ENCODE measurements around the gene ASAP2.

Gene ASAP2

DNA sequence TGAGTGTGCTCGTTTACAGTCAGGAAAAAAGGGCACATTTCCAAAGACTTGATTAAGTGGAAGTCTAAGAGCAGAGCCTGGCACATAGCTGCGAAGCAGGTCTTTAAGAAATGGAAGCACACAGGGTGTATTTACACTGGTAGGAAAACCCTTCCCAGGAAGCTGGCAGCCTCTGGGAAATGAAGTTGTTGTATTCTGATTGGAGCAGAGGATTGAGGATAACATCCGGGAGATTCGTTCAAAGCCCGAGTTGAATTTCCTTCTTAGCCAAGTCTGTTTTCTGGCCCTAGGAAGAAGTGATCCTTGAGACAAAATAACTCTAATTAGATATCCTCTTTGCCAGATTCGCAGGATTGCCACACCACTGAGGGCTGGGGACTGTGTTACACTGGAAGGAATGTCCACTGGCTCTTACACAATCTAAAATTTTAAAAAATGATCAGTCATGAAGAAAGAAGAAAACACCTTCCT lies 140.8 kb downstream of the ASAP2 start:
- DNase-seq (ENCODE audit: low spot score), result no peak

- no peak for DNase-seq (ENCODE audit: low spot score)
Observed at GRCh38 chr2:9354318-9354717, 147.7 kb downstream of the ASAP2 start.

DNA sequence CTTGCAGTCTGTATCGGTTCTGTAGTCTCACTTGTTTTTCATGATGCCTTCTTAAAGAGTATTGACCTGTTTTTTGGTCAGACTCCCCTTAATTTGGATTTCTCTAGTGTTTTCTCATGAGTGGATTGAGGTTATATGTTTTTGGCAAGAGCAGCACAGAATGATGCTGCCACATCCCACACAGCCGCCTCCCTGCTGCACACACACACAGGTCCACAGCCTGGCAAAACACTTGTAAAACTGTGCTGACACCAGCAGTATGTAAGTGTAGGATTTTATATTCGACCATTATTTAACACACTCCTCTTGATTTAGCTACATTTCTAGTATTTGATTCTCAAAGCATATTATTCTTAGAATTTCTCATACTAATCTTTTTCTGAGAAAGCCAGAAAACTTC lies 148.7 kb downstream of the ASAP2 start:
- no peak for DNase-seq (ENCODE audit: low spot score)

DNA sequence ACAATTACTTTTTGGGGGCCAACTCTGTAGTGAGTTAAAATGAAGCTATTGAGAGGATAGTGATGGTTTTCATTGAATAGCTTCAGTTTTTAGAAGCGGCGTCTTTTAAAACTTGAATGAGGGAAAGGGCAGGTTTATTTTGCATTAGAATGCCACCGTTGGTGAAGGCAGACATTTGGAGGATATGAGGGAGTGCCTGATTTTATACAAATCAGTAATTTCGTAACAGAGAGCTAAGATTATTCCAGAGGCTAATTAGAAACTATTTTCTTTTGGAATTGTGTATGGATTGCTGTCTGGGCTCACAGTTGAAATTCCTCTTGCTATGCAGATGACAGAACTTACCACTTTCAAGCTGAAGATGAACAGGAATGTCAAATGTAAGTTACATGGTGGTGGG lies 149.1 kb downstream of the ASAP2 start:
- no peak for DNase-seq (ENCODE audit: low spot score)

DNA sequence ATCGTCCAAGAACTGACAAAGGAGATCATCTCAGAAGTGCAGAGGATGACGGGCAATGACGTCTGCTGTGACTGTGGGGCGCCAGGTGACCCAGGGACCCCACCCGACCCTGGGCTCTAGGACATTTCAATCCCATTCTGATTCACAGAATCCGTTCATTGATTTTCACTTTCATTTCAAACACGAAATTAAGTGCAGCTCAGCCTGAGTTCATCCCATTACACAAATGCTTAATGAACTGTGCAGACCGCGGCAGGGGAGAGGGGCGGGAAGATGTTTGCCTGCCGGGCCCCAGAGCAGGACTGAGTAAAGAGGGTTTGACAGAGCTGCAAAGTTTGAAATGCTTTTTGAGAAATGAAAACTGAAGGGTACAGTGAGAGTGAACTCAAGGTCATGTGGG lies 149.6 kb downstream of the ASAP2 start:
- DNase-seq (ENCODE audit: low spot score), result no peak

DNA sequence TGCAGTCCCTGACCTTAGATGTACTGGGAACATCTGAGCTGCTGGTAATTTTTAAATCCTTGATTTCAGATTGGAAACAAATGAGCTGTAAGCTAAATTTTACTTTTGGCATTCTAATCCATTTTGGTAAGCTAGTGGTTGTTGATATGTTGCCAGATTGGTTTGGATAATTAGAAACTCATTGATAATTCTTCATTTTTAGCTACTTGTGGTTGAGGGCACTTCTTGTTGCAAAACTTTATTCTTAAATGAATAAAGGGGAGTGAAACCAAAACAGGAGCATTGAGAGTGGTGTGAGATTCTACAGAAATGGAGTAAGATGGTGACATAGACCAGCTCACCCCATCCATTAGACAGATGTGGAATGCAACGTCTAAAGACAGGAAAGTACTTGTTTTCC lies 152.2 kb downstream of the ASAP2 start:
- DNase-seq (ENCODE audit: low spot score), result no peak

- no peak for DNase-seq (ENCODE audit: low spot score)
Observed at GRCh38 chr2:9359463-9359862, 152.9 kb downstream of the ASAP2 start.

DNA sequence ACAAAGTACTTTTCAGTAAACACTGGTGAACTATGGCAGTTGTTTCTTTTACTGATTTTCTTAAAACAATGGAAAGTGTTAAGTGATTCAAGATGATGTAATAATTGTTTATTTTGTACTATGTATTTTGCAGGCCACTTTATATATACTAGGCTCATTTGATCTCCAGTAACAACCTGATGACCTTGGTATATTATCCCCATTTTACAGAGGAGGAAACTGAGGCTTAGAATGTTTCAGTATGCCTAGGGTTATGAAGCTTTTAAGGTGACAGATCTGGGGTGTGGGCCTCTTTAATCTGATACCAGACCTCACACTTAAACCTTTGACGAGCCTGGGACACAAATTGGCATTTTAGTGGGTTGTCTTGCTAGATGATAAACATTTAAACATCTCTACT lies 153.5 kb downstream of the ASAP2 start:
- DNase-seq (ENCODE audit: low spot score), result no peak

DNA sequence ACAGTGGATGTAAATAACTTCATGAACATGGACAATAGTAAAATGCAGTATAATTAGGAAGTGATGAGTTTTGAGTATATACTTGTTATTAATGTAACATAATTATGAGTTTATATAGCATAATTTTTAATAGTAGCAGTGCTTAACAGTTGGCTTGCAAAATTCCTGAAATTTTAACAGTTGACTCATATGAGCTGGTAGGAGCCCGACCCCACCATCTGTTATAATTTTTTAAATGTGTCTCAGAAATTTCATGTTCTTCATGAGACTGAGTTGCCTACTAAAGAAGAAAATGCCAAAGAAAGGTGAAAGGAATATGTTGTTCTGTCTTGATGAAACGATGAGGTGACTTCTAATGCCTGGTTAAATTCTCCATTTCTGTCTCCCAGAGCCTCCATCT lies 154.1 kb downstream of the ASAP2 start:
- DNase-seq (ENCODE audit: low spot score), result no peak

GRCh38 chr2:9364373-9364772 lies 157.8 kb downstream of the ASAP2 start:
- no peak for DNase-seq (ENCODE audit: low spot score)

DNA sequence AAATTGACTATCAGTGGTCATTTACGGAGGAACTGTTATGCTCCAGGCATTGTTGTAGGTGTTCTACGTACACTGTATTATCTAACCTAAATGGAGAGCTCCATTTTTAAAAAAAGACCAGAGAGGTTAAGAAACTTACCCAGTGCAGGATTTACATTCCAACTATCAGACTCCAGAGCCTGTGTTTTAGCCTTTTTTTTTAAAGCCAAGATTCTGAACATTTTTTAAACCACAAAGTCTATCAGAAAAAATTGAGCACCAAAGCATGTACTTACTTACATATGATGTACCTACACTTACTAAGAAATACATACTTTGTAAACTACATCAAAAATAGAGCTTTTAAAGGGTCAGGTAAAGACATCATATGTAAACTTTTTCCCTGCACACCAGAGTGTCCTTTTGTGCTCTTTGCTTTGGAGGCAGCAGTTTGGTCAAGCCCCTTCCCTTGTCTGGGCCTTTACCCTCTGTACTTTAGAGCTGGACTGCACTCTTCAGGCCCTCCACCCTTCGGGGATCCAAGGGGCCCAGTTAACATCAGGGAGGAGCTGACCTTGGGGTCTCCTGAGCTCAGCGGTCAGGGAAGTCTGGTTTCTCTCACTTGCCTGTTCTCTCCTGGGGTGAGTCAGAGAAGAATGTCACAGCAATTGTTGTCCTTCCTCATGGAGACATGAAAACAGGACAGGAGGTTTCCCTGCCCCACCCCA lies 158.3 kb downstream of the ASAP2 start:
- no peak for DNase-seq (ENCODE audit: low spot score)

- no peak for DNase-seq (ENCODE audit: low spot score)
Observed at GRCh38 chr2:9365498-9366019, 158.9 kb downstream of the ASAP2 start.

DNA sequence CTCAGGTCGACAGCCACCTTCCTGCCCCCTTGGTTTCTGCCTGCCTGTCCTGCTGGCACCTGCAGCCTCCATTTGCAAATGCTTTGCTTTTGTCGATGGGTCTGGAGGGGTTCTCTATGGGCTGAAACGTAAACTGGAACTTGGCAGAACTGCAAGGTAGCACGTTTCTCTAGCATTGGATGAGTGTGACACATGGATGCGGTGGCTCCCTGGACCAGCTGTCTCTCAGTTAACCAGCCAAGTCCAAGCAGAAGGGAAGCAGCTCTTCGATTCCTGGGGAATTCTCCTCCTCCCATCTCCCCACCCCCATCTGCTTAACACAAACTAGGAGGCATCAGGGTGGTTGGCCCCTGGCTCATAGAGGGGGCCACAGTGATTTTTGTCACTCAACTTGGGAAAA lies 159.4 kb downstream of the ASAP2 start:
- DNase-seq (ENCODE audit: low spot score), result no peak

DNA sequence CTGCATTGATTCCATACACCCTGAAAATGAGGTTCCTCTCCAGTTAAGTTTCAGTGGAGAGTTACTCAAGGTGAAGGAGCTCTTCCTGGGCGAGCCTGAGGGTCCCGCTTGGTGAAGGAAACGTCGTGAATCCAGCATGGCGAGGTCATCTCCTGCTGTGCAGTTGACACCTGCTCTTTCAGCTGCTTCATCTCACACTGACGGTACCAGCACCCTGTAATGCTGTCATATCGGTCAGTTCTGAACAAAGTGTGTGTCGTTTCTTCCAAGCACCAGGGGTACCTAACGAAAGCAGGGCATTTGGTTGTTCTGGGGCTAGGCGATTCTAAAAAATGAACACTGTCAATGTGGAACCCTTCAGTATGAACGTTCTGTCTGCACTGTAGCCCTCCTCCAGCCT lies 164.1 kb downstream of the ASAP2 start:
- no peak for DNase-seq (ENCODE audit: low spot score)

DNA sequence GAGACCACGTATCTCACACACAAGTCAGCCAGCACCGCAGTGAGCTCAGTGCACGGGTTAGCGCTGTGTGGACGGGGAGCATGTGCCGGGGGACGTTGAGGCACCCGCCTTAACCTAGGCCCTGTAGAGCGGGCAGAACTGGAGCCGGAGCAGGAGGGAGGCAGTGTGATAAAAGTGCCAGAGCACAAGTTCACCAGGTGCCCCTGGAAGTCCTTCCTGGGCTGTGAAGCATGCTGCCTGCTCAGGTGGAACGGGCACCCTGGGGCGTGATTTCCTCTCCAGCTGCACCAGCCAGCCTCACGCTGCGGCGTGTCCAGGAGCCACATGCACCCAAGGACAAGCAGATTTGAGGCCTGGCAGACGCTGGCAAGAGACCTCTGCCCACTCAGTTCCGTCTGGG lies 166.4 kb downstream of the ASAP2 start:
- DNase-seq (ENCODE audit: low spot score), result peak; percentile 50

GRCh38 chr2:9373476-9373875 lies 166.9 kb downstream of the ASAP2 start:
- DNase-seq (ENCODE audit: low spot score), result no peak

- DNase-seq (ENCODE audit: low spot score), result no peak
Observed at GRCh38 chr2:9374071-9374730, 167.6 kb downstream of the ASAP2 start.

- DNase-seq (ENCODE audit: low spot score), result no peak
Observed at GRCh38 chr2:9375857-9376428, 169.3 kb downstream of the ASAP2 start.

GRCh38 chr2:9377461-9378097 lies 171.0 kb downstream of the ASAP2 start:
- DNase-seq (ENCODE audit: low spot score), result no peak

- DNase-seq (ENCODE audit: low spot score), result no peak
Observed at GRCh38 chr2:9378433-9379390, 172.1 kb downstream of the ASAP2 start.

GRCh38 chr2:9379391-9379755 lies 172.8 kb downstream of the ASAP2 start:
- no peak for DNase-seq (ENCODE audit: low spot score)
